HG03060 (cell line): ENCODE data around the gene NEK1.
A peak's percentile ranks its signal among the peaks of the same experiment; 100 is the strongest.

ENCODE experiments used
- ATAC-seq: cut with Tn5 transposase; IDR thresholded peaks from one replicate; pipeline ENCODE4 v1.9.1; 2021; ENCODE audit warnings: low read depth, moderate number of reproducible peaks; ENCODE audit not compliant: unreplicated experiment

The NEK1 gene

GRCh38 chr4:169611991-169612870 is at the start of gene NEK1:
Gene NEK1 (minus strand): TSS chr4:169612583. CDS start chr4:169602630, 9,953 bp downstream.
- peak; percentile 78 for ATAC-seq

GRCh38 chr4:169661761-169662160 is 49.4 kb upstream of the NEK1 start:
- no peak for ATAC-seq

- ATAC-seq: no peak
Observed at GRCh38 chr4:169660929-169661328, 48.5 kb upstream of the NEK1 start.

GRCh38 chr4:169659716-169660670 is 47.6 kb upstream of the NEK1 start:
- peak; percentile 88 for ATAC-seq

GRCh38 chr4:169658975-169659715 is 46.8 kb upstream of the NEK1 start:
- no peak for ATAC-seq

GRCh38 chr4:169658196-169658595 is 45.8 kb upstream of the NEK1 start:
- ATAC-seq: no peak

- no peak for ATAC-seq
Observed at GRCh38 chr4:169657470-169658107, 45.2 kb upstream of the NEK1 start.

- no peak for ATAC-seq
Observed at GRCh38 chr4:169655401-169655800, 43.0 kb upstream of the NEK1 start.

GRCh38 chr4:169652535-169652934 is 40.2 kb upstream of the NEK1 start:
- no peak for ATAC-seq

GRCh38 chr4:169650227-169650936 is 38.0 kb upstream of the NEK1 start:
- ATAC-seq: no peak

GRCh38 chr4:169649545-169650226 is 37.3 kb upstream of the NEK1 start:
- no peak for ATAC-seq

GRCh38 chr4:169645627-169646026 is 33.2 kb upstream of the NEK1 start:
- no peak for ATAC-seq

- no peak for ATAC-seq
Observed at GRCh38 chr4:169644802-169645201, 32.4 kb upstream of the NEK1 start.

GRCh38 chr4:169640261-169640870 is 28.0 kb upstream of the NEK1 start:
- no peak for ATAC-seq

- ATAC-seq: no peak
Observed at GRCh38 chr4:169634975-169635374, 22.6 kb upstream of the NEK1 start.

- ATAC-seq: no peak
Observed at GRCh38 chr4:169632896-169633295, 20.5 kb upstream of the NEK1 start.

- no peak for ATAC-seq
Observed at GRCh38 chr4:169630069-169630468, 17.7 kb upstream of the NEK1 start.

GRCh38 chr4:169628579-169628978 is 16.2 kb upstream of the NEK1 start:
- no peak for ATAC-seq
